GM18526 (cell line): ENCODE results near the gene CRYBB1.

ENCODE experiments used
- POLR2A ChIP-seq: IDR thresholded peaks from 3 replicates; pipeline ENCODE4 v1.6.1; 2011; ENCODE audit not compliant: insufficient read length; ENCODE audit errors: extremely low read depth

The CRYBB1 gene

GRCh38 chr22:26615830-26616435, 1.9 kb downstream of the CRYBB1 start:
- TF ChIP-seq POLR2A, result no peak

DNA sequence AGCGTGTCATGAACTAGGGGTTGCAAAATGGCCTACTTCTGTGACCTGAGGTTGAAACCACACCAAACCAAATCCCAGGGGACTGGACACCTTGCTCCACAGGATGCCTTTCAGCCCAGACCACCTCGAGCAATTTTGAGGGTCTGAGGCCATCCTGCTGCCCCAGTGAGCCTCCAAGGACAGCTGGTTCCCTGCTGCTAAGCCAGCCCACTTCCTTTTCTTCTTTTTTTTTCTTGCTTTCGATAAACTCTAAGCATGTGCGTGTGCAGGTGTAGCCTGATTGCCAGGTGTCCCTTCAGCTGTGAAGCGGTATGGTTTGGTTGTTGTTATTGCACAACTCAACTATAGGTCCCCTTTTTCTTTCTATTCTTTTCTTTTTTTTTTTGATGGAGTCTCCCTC, 2.7 kb downstream of the CRYBB1 start:
- no peak for TF ChIP-seq POLR2A

GRCh38 chr22:26614322-26614721, 3.5 kb downstream of the CRYBB1 start:
- TF ChIP-seq POLR2A, result no peak

GRCh38 chr22:26612652-26613051, 5.2 kb downstream of the CRYBB1 start:
- TF ChIP-seq POLR2A, result no peak

- TF ChIP-seq POLR2A, result no peak
Measured at GRCh38 chr22:26610996-26611395, 6.8 kb downstream of the CRYBB1 start.

DNA sequence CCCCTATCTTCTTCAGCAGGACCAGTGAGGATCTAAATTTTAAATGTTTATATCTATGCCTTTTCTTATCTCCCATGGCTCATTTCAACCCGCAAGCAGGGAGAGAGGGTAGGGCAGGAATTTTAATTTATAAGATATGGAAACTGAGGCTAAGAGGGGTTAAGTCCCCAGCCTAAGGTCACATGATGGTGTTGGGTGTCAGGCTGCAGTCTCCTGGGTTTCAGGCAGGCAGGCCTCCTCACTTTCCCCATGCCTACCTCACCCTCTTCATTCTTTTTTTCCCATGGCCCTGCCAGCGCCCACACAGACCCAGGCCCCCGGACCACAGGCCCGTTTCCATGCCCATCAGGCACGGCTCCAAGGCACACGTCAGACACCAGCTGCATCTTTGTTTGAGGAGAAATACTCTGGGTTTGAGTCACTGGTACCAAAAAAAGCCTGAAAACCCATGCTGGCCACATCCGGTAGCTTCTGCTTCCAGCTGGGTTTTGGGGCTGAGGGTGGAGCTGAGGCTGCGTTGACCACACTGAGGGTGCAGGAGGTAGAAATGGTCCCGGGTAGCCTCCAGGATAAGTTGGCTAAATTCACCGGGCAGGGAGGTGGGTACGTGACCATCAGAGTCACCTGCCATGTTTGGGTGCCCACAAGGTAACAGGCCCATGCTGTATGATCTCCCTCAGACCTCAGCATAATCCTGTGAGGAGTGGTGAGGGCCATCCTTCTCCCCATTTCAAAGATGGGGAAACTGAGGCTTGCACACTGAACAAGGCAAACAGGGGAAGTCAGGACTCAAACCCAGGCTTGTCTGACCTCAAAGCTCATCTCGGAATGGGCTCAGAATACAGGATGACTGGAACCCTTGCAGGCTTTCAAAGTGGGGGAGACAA, 7.5 kb downstream of the CRYBB1 start:
- TF ChIP-seq POLR2A, result no peak

DNA sequence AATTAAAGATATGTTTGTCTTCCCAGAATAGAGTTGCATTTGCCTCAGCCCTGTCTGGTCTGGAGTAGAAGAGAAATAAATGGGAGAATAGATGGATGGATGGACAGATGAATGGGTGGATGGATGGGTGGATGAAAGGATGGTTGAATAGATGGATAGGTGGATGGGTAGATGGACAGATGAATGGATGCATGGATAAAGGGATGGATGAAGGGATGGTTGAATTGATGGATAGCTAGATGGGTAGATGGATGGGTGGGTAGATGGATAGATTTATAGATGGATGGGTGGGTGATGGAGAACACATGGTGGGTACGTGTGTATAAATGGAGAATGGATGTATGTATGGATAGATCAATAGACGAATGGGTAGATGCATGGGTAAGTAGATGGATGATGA, 8.5 kb downstream of the CRYBB1 start:
- TF ChIP-seq POLR2A, result no peak

DNA sequence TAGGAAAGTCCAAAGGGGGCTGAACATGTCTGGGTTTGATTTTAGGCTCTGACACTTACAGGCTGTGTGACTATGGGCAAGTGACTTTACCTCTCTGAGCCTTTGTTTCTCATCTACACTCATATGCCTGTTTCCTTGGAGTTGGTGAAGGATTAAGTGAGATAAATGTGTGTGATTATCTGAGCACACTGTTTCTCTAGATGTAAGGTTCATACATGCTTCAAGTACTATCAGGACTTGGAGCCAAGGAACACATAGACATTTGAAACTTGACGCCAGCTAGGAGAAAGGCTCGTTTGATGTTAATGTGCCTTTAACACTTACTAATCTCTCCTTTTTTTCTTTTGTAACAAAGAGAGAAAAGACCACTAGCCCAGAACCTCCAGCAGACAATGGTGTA, 9.7 kb downstream of the CRYBB1 start:
- TF ChIP-seq POLR2A, result no peak

DNA sequence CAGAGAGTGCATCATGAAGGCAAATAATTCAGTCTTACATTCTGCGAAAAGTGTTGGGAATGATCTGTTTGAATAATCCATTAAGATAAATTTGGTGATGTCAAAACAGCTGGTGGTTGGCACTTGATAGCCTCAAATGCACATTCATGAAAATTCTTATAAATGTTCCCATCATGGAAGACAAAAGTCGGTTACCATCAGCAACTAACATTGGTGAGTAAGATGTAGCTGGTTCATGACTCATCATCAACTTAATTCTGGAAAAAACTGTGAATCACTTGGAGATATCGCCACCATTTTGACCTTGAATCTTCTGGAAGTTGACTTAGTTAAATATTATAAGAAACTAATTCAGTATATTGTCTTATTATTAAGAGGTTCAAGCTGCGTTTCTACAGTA, 11.2 kb downstream of the CRYBB1 start:
- no peak for TF ChIP-seq POLR2A

DNA sequence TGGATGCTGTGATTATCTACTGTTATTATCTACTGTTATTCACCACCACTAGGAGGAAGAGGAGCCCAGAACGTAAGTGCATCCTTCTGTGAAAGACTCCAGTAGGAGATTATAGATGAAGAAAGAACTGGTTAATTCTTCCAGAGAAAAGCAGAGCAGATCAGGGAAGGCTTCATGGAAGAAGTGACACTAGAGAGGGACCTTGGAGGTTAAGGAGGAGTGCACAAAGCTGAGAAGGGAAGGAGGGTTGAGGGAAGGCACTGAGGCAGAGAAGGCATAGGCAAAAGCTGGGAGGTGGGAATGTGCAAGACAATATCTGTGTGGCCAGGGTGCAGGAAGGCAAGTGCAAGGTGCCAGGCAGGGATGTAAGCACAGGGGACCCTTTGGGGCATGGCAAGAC, 13.5 kb downstream of the CRYBB1 start:
- no peak for TF ChIP-seq POLR2A

DNA sequence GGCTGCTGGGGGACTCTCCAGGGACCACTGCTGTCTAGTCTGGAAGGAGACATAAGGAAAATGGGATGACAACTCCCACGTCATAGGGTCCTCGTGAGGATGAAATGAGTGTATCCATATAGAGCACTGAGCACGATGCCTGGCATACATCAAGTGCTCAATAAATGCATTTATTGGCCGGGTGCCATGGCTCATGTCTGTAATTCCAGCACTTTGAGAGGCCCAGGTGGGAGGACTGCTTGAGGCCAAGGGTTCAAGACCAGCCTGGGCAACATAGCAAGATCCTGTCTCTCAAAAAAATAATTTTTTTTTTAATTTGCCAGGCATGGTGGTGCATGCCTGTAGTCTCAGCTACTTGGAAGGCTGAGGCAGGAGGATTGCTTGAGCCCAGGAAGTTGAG, 15.7 kb downstream of the CRYBB1 start:
- TF ChIP-seq POLR2A, result no peak

DNA sequence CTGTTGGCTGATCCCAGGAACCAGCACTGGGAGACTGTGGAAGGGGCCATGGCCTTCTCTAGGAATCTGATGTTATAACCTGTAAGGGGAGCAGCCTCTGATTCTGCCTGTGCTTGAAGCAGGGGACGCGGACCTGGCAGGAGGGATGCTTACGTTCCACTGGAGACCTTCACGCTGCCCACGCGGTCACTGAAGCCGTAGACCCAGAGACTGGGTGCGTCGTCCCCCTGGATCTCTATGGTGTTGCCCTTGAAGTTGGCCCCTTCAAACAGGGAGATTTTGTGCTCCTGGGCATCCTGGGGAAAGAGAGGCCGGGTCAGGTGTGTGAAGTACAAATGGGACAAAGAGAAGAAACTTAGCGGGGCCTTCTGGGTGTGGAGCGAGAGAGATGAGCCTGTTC, 16.1 kb downstream of the CRYBB1 start:
- TF ChIP-seq POLR2A, result no peak

DNA sequence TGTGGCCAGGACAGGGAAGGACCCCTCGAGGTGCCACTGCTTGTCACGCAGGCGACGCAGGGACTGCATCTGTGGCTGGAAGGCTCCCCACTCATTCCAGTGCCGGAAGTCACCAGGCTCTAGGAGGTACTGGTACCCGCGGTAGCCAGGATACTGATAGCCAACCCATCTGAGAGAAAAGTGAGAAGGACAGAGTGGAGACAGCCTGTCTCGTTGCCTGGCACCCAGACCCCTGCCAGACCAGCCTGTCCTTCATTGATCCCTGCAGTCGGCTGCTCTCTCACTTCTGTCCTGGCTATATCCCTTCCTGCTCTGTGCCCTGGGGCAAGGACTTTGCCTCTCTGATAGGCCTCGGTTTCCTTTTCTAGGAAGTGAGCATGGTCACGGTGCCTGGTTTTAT, 18.3 kb downstream of the CRYBB1 start:
- TF ChIP-seq POLR2A, result no peak

GRCh38 chr22:26597480-26597879, 20.3 kb downstream of the CRYBB1 start:
- TF ChIP-seq POLR2A, result no peak

DNA sequence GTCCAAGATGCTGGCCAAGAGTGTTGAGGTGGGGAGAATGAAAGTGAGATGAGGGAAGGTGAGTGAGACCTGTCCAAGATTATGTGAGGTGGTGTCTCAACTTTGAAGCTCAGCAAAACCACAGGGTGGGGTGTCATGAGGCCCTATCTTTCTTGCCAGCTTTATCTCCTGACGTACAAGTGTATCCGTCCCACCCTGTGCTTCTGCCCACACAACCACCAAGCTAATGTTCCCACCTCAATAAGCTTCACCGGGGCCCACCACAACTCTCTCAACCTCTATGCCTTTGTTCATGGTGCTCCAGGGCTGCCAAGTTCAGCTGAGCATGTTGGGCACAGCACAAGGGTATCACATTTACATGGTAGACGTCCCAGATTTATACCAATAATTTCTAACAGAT, 20.8 kb downstream of the CRYBB1 start:
- TF ChIP-seq POLR2A, result no peak

DNA sequence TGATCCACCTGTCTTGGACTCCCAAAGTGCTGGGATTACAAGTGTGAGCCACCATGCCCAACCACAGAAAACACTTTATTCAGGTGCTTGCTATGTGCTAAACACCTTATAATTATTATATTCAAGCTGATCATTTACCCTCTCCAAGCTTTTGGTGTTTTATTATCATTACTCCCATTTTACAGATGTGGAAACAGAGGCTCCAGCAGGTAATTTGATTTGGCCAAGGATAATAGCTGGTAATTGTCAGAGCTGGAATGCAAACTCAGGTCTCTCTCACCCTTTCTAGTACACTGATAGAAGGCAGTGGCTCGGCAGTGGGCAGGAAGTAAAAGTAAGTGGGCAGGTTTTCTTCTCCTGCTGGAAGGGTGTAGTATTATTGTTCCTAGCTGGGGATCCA, 24.1 kb downstream of the CRYBB1 start:
- no peak for TF ChIP-seq POLR2A
